IPS-NIHi7 (cell line): ENCODE results near the gene GPR18.
"Not testable (repeated sequence)": the region's sequence is repeated elsewhere in the genome, so short reads cannot be mapped to it uniquely, and the experiment has no call there.

Experiments
- DNase-seq: peaks from one replicate; pipeline ENCODE4 v3.0.0; 2012; ENCODE audit warnings: mixed read lengths; ENCODE audit errors: extremely low spot score

Gene GPR18

GRCh38 chr13:99266827-99267226 is 8.6 kb upstream of the GPR18 start:
- no peak for DNase-seq

- DNase-seq, result peak; percentile 41
Observed at GRCh38 chr13:99265821-99266426, 7.7 kb upstream of the GPR18 start.

DNA sequence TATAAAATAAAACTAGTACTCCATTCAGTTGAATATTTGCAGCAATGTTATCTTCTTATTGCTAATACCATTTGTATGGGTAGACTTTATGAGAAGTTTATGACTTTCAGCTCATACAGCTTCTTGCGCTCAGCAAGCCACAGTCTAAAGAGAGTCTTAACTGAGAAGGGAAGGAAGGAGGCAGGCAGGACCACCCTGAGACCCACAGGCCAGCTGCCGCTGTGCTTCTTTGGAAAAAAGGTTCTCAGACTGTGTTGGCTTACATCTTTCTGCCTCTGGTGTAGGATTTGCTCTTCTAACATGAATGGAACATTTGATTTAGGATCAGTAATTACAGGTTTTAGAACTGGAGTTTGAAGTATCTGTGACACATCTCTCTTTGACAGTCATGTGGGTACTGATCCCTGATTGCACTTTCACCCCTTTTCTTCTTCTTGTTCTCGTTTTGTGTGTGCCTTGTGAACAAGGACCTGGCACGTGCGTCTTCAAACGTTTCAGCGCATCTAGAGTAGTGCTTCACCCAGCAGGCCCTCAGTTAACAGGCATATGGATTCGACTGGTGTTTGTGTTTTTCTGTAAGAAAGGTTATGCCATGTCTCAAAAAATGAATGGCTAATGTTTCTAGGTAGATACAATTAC is 7.1 kb upstream of the GPR18 start:
- DNase-seq, result no peak

- no peak for DNase-seq
Observed at GRCh38 chr13:99264051-99264450, 5.9 kb upstream of the GPR18 start.

DNA sequence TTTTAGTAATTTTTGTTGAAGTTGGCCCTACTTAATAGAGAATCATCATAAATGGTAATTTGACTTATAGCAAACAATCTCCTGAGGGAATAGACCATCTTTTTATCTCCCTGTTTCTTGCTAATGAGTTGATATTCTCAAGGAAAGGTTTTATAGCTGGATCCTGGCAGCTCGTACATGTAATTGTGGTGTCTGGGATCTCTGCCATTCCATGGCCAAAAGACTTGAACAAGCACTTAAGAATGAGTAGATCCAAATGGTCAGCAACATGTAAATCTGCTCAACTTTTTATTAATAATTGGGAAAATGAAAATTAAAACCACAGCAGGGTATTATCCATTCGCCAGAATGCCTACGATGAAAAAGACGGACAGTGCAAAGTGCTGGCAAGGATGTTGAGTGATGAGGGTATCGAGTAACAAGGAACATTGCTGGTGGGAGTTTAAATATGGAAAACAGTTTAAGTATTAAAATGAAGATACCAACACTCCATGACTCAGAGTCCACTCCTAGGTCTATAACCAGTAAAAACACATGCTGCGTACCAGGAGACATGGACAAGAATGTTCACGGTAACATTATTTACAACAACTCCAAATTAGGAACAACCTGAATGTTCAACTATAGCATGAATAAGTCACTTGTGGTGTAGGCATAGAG is 5.1 kb upstream of the GPR18 start:
- DNase-seq, result no peak

DNA sequence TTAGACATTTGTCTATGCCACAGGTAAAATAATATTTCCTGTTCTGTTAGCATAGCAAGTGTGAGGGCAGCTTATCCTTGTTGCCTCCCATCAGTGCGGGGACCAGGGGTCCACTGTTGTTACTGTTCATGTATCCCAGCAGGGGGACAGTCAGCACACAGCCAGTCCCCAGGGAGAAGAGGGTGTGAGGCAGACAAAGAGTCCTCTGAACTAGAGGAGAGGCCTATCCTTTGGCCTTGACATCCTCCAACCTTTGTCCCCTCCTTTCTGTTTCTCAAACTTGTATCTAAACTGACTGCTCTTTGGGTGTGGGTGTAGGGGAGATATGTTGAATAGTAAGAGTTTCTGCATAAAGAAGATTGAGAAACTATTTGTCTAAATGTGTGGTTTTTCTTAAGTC is 2.9 kb upstream of the GPR18 start:
- DNase-seq, result no peak

- DNase-seq, result no peak
Observed at GRCh38 chr13:99260216-99260615, 2.0 kb upstream of the GPR18 start.

GRCh38 chr13:99258946-99259345 is 767 bp upstream of the GPR18 start:
- DNase-seq, result no peak

DNA sequence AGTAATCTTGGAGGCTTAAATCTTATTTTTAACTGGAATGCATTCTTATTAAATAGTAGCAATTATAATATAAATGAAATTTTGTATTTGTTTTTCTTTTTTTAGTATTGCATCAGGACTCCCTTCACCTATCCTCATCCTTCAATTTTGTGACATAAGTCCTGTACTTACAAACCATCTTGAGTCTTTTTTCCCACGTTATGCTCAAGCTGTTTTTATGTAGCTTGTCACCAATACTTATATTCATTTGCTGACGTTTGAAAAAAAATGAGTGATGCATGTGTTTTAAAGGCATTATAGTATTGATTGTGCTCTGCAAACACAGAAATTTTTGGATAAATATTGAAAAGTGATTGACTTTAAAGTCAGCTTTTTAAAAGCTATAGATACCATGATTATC is 888 bp downstream of the GPR18 start:
- DNase-seq, result no peak

DNA sequence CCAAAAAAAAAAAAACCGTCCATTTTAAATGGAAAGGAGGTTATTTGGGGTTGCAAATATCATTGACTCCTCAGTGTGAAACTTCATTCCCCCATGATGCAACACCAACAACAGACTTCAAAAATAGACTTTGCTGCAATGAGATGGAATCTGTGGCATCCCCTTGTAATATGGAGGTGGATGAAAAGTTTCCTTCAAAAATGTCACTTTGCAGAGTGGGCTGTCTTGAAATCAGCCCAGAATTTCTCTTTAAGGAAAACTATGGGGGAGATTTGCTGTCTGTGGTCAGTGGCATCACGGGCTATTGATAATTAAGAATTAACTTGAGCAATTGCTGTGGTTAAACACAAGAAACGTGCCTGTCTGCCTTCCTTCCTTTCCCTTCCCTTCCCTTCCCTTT is 1.5 kb downstream of the GPR18 start:
- no peak for DNase-seq

- DNase-seq, result no peak
Observed at GRCh38 chr13:99256283-99256682, 1.9 kb downstream of the GPR18 start.

- no peak for DNase-seq
Observed at GRCh38 chr13:99255271-99255670, 2.9 kb downstream of the GPR18 start.

DNA sequence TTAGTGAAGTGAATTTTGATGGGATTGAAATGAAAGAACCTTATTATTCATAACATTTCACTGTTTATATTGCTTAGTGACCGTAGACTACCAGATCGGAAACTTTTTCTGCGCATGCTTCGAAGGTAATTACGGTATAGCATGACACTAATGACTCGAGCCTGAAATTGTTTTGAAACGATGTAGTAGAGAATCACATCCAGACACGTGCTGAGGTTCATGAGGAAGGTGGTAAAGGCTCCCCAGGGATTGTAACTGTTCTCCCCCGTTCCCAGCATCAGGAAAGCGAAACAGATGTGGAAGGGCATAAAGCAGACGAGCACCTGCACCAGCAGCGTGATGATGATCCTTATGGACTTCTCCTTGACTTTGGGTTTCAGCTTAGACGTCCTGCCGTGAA is 3.3 kb downstream of the GPR18 start:
- no peak for DNase-seq

DNA sequence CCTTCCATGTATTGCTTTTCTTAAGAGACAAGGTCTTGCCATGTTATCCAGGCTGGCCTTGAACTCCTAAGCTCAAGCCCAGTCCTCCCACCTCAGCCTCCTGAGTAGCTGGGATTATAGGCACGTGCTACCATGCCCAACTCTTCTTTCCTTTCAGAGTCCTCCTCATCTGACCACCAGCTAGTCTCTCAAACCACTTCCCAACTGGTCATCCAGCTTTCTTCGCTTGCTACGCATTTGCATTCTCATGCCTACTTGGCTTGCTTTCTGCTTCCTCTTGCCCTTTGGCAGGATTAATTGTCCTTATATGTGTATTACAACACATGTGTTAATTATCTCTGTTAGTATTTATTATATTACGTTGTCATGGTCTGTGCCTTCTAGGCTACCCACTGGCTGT is 6.3 kb downstream of the GPR18 start:
- no peak for DNase-seq

DNA sequence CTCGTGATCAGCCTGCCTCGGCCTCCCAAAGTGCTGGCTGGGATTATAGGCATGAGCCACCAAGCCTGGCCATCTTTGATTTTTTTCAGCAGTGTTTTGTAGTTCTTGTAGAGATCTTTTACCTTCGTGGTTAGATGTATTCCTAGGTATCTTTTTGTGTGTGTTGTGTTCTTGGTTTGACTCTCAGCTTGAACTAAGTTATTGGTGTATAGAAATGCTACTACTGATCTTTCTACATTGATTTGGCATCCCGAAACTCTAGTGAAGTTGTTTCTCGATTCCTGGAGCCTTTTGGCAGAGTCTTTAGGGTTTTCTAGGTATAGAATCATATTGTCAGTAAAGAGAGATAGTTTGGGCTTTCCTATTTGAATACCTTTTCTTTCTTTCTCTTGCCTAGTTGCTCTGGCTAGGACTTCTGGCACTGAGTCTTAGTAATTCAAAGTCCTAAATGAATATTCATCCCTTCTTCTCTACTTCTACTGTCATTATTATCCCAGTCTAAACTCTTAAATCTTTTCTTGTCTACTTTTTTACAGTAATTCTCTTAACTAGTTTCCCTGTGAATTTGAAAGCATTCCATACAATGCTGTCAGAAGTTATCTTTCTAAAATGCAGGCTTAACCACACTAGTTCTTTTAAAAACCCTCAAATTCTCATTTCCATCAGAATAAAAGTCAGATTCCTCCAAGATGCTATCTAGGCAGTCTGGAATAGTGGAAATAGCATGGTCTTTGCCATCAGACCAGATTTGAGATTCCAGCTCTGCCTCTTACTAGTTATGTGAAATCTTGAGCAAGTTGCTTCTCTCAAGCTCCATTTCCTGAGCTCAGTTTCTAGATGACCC is 7.0 kb downstream of the GPR18 start:
- DNase-seq, result no peak

GRCh38 chr13:99249606-99250005 is 8.6 kb downstream of the GPR18 start:
- not testable (repeated sequence) for DNase-seq

- not testable (repeated sequence) for DNase-seq
Observed at GRCh38 chr13:99249178-99249577, 9.0 kb downstream of the GPR18 start.

- no peak for DNase-seq
Observed at GRCh38 chr13:99246100-99246499, 12.1 kb downstream of the GPR18 start.

GRCh38 chr13:99237981-99238662 is 20.1 kb downstream of the GPR18 start:
- DNase-seq, result no peak

GRCh38 chr13:99231721-99232120 is 26.5 kb downstream of the GPR18 start:
- DNase-seq, result no peak

DNA sequence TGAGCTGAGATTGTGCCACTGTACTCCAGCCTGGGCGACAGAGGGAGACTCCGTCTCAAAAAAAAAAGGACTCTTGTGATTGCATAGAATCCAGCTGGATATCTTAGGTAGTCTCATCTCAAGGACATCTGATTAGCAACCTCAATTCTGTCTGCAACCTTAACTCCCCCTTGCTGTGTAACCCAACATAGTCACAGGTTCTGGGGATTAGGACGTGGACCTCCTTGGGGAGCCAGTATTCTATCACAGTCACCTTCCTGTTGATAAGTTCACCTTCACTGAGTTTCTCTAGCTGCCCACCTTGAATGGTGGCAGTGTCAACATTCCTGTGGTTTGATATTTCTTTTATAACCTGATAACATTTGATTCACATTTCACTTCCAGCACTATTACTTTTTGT is 27.2 kb downstream of the GPR18 start:
- DNase-seq, result no peak

GRCh38 chr13:99230588-99230987 is 27.6 kb downstream of the GPR18 start:
- not testable (repeated sequence) for DNase-seq
